C4-2B (cell line): Measurements from ENCODE around the gene FAM221B.
A peak's percentile ranks its signal among the peaks of the same experiment; 100 is the strongest.

Experiments
- H3K27ac ChIP-seq: fragments of 450-650 bp; 2 replicates; pipeline ENCODE4 v1.5.1; 2017
- CTCF ChIP-seq: fragments of 450-650 bp; conservative IDR thresholded peaks from 2 replicates; pipeline ENCODE4 v1.5.1; 2017; ENCODE audit warnings: mild to moderate bottlenecking
- ZFX ChIP-seq: fragments of 450-650 bp; IDR thresholded peaks from 2 replicates; pipeline ENCODE4 v1.6.1; 2017

Gene FAM221B

GRCh38 chr9:35829764-35830096, 1.2 kb upstream of the FAM221B start:
- H3K27ac ChIP-seq = peak overlapping the region; percentile 70

GRCh38 chr9:35829084-35829763, 692 bp upstream of the FAM221B start, which contains the start of gene TMEM8B:
TMEM8B (plus strand) TSS chr9:35829228; CDS start chr9:35829448, 220 bp downstream.
- H3K27ac ChIP-seq = peak within 1 kb of the TSS; percentile 70
- TF ChIP-seq ZFX (peak; percentile 75; the same call in 1 of the 2 replicates), CTCF (no peak)

More at GRCh38 chr9:35829764-35830096, 1.2 kb upstream of the FAM221B start:
- TF ChIP-seq CTCF (no peak), ZFX (no peak)

GRCh38 chr9:35827486-35827885, 1.0 kb downstream of the FAM221B start:
- no peak for TF ChIP-seq ZFX
- no peak for TF ChIP-seq CTCF
- no peak overlapping the region for H3K27ac ChIP-seq

- H3K27ac ChIP-seq = no peak overlapping the region
- TF ChIP-seq ZFX = no peak
- TF ChIP-seq CTCF = peak; percentile 86
Observed at GRCh38 chr9:35826071-35826701, 2.3 kb downstream of the FAM221B start.

- TF ChIP-seq CTCF = no peak
- no peak for TF ChIP-seq ZFX
- H3K27ac ChIP-seq = no peak overlapping the region
Observed at GRCh38 chr9:35822926-35823325, 5.6 kb downstream of the FAM221B start.

GRCh38 chr9:35820076-35820475, 8.5 kb downstream of the FAM221B start:
- no peak for TF ChIP-seq CTCF
- TF ChIP-seq ZFX = no peak
- no peak overlapping the region for H3K27ac ChIP-seq

GRCh38 chr9:35818341-35818740, 10.2 kb downstream of the FAM221B start:
- H3K27ac ChIP-seq = no peak overlapping the region
- no peak for TF ChIP-seq ZFX
- TF ChIP-seq CTCF = no peak
